SK-N-MC (cell line): ENCODE measurements around the gene CLDN10.

ENCODE experiments used
- DNase-seq: peaks from one replicate; pipeline ENCODE4 v3.0.0-alpha.2; 2011; ENCODE audit warnings: low read depth, low spot score
- H3K27ac ChIP-seq: fragments of 200-600 bp; sonication (generic); 2 replicates; pipeline ENCODE4 v1.5.1; 2016; ENCODE audit warnings: mixed run types
- H3K36me3 ChIP-seq: fragments of 200-600 bp; sonication (generic); 2 replicates; pipeline ENCODE4 v1.6.1; 2017; ENCODE audit warnings: antibody characterized with exemption, low read length, mixed read lengths; ENCODE audit not compliant: insufficient read depth
- H3K4me3 ChIP-seq: fragments of 200-600 bp; sonication (generic); 2 replicates; pipeline ENCODE4 v1.5.1; 2016
- H3K9ac ChIP-seq: fragments of 200-600 bp; sonication (generic); 2 replicates; pipeline ENCODE4 v1.8.0; 2017; ENCODE audit warnings: mixed run types, mixed read lengths; ENCODE audit not compliant: insufficient read length
- H3K9me3 ChIP-seq: fragments of 200-600 bp; sonication (generic); 2 replicates; pipeline ENCODE4 v1.6.1; 2017; ENCODE audit warnings: low read depth, mild to moderate bottlenecking, antibody characterized with exemption, low read length, moderate library complexity, mixed read lengths
- EZH2 ChIP-seq: fragments of 200-600 bp; sonication (generic); IDR thresholded peaks from one replicate; pipeline ENCODE4 v1.6.1; 2017; ENCODE audit warnings: antibody characterized with exemption
- FOXP2 ChIP-seq: optimal IDR thresholded peaks from 2 replicates; pipeline ENCODE3; 2011; ENCODE audit warnings: mild to moderate bottlenecking, moderate library complexity; ENCODE audit not compliant: insufficient read depth; ENCODE audit errors: extremely low read length, control extremely low read depth
- POLR2AphosphoS5 ChIP-seq: IDR thresholded peaks from 2 replicates; pipeline ENCODE4 v1.6.1; 2012; ENCODE audit warnings: mild to moderate bottlenecking, low read depth, low read length, borderline replicate concordance

Gene CLDN10

DNA sequence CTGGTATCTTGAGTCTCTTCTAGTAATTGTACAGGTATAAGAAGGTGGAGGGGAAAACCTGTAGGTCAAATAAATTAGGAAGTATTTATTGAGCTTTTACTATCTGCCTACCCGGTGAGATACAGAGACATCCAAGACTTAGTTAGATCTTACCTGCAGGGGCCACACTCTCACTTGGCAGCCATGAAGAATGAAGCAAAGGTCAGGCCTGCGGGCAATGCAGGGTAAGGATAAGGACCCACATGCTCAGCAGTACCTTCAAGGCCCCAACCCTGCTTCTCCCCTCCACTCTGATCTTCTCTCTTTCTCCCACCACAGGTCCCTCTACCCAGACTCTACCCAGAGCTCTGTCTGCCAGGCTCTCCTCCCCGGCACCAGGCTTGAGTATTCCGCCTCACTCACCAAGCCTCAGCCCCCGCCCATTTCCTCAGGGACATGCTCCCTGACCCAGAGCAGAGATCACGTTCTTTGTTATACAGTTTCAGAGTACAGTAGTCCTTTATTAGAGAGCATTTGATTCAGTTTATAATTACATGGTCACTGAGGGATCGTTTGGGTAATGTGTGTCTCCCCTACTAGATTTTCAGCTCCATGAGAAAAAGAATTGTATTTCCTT is 18.9 kb upstream of the CLDN10 start:
- no peak for DNase-seq
- TF ChIP-seq EZH2: no peak
- TF ChIP-seq POLR2AphosphoS5: no peak
- H3K36me3 ChIP-seq: no peaks in the 10 kb centered on the region
- H3K27ac ChIP-seq: no peak overlapping the region
- H3K9ac ChIP-seq: no peak overlapping the region
- H3K9me3 ChIP-seq: no peaks in the 10 kb centered on the region
- H3K4me3 ChIP-seq: no peak overlapping the region

DNA sequence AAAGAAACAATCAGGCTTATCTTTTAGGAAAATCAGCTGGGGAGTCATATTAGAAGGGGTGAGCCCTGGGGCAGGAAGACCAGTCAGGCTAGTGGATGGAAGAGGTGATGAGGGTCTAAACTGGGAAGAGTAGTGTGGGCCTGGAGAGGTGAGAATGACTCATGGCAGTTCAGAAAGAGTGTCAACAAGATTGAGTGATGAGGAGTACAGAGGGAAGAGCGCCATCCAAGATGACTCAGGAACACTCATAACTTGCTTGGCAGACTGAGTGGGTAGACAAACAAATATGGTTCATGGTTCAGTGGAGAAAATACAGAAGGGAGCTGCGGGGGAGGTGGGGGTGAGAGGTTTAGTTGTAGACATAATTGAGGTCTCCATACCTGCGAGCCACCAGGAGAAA is 17.3 kb upstream of the CLDN10 start:
- TF ChIP-seq FOXP2 (no peak), POLR2AphosphoS5 (no peak), EZH2 (no peak)
- Histone ChIP-seq H3K27ac (no peak overlapping the region), H3K36me3 (no peaks in the 10 kb centered on the region), H3K4me3 (no peak overlapping the region), H3K9me3 (no peaks in the 10 kb centered on the region), H3K9ac (no peak overlapping the region)
- no peak for DNase-seq

DNA sequence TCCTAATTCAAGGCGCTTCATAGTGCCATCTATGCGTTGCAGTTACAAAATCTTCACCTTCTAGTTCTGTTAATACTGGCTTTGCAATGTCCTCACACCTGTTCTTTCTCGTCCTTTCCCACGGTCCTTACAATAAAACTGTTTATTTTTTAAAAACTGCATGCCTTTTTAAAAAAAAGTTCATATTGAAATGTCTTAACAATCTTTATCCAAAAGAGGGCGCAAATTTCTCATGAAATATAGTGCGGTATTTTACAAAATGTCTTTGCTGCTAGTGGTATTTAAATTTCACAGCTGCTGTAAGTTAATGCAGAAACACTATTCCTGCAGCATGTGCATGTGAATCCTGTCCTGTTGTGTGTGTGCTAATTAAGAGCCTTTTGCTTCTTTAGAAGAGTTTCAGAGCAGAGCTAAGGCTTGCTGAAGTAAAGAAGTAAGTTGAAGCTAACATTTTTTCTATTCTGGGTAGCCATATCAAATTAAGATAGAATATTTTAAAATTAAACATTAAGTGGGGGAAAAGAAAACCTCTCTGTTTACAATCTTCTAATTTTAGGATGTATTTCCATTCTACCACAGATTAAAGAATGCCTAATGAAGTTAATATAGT is 15.8 kb upstream of the CLDN10 start:
- DNase-seq: peak; percentile 8

DNA sequence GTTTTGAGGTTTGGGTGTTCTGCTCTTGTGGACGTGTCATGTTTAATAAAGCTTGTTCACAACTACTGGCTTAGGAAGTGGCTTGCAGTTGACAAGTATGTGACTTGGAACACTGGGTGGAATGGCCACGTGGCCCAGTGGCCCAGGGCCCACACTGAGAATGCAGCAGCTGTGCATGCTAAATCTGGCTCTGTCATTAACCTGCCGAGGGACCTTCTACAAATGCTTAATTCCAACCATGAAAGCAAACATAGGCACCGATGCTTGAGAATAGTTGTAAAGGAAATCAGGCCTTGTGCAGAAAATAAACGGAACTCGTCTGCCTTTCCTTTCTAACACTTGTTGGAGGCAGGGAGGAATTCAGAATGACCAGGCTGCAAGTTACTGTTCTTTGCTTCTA is 11.6 kb upstream of the CLDN10 start:
- no peak overlapping the region for H3K4me3 ChIP-seq
- no peak for DNase-seq
- TF ChIP-seq FOXP2 (no peak), POLR2AphosphoS5 (no peak), EZH2 (no peak)
- H3K27ac ChIP-seq: no peak overlapping the region
- H3K36me3 ChIP-seq: no peaks in the 10 kb centered on the region
- no peaks in the 10 kb centered on the region for H3K9me3 ChIP-seq
- H3K9ac ChIP-seq: no peak overlapping the region

More for the DNA sequence above, 15.8 kb upstream of the CLDN10 start:
- Histone ChIP-seq H3K36me3 (no peaks in the 10 kb centered on the region), H3K9ac (no peak overlapping the region), H3K4me3 (no peak overlapping the region), H3K27ac (no peak overlapping the region), H3K9me3 (no peaks in the 10 kb centered on the region)
- TF ChIP-seq FOXP2: no peak
- no peak for TF ChIP-seq EZH2
- no peak for TF ChIP-seq POLR2AphosphoS5

DNA sequence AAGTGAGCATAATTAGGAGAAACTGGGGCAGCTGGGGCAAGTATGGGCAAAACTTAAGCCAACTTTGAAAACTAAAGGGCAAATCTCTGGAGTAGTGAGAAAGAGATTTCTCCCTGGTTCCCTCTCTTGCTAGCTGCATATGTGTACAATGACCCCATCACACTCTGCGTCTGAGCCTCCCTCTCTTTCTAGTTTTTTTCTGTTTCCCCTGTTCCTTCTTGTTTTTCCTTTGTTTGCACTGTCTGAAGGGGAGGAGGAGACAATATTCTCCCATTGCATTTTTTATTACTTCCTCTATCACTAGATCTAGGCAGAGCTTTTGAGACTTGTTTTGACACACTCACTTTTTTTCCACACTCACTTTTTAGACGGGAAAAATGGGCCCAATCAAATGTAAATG is 11.2 kb upstream of the CLDN10 start:
- Histone ChIP-seq H3K27ac (no peak overlapping the region), H3K9ac (no peak overlapping the region), H3K9me3 (no peaks in the 10 kb centered on the region), H3K36me3 (no peaks in the 10 kb centered on the region), H3K4me3 (no peak overlapping the region)
- DNase-seq: no peak
- no peak for TF ChIP-seq POLR2AphosphoS5
- no peak for TF ChIP-seq EZH2
- TF ChIP-seq FOXP2: no peak

DNA sequence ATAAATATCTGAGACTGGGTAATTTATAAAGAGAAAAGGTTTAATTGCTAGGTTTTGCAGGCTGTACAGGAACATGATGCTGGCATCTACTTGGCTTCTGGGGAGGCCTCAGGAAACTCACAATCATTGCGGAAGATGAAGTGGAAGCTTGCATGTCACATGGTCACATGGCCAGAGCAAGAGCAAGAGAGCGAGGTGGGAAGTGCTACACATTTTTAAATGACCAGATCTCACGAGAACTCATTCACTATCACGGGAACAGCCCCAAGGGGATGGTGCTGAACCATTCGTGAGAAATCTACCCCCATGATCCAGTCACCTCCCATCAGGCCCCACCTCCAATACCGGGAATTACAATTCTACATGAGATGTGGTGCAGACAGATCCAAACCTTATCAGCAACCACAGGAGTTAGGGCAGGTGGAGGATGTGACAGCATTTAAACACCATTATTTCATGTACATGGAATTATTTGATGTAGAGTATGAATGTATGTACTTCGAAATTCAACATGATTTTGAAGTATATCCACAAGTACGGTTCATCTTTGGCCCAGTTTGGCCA is 10.5 kb upstream of the CLDN10 start:
- no peak for DNase-seq
- no peak for TF ChIP-seq FOXP2
- no peak for TF ChIP-seq EZH2
- no peak for TF ChIP-seq POLR2AphosphoS5
- H3K4me3 ChIP-seq: no peak overlapping the region
- no peak overlapping the region for H3K27ac ChIP-seq
- no peaks in the 10 kb centered on the region for H3K36me3 ChIP-seq
- H3K9ac ChIP-seq: no peak overlapping the region
- H3K9me3 ChIP-seq: no peaks in the 10 kb centered on the region

DNA sequence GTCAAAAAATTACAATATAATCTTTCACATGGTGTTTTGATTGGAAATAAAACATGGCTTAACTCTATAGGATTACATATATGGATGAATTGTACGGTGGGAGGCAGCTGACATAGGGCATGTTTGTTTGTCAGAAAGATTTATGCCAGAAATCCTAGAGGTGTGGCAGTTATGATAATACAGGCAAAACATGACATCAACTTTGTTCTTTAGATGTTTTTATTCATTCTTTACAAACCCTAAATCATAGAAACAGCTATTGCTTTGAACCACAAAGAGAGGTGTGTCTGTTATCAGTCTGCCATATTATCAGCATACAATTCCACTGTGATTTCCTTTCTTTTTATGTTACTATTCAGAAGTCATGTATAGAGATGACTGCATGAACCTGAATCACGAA is 8.2 kb upstream of the CLDN10 start:
- DNase-seq: no peak
- no peaks in the 10 kb centered on the region for H3K36me3 ChIP-seq
- no peak overlapping the region for H3K9ac ChIP-seq
- no peak overlapping the region for H3K27ac ChIP-seq
- H3K9me3 ChIP-seq: no peaks in the 10 kb centered on the region
- TF ChIP-seq FOXP2: no peak
- no peak for TF ChIP-seq EZH2
- no peak for TF ChIP-seq POLR2AphosphoS5
- H3K4me3 ChIP-seq: no peak overlapping the region

DNA sequence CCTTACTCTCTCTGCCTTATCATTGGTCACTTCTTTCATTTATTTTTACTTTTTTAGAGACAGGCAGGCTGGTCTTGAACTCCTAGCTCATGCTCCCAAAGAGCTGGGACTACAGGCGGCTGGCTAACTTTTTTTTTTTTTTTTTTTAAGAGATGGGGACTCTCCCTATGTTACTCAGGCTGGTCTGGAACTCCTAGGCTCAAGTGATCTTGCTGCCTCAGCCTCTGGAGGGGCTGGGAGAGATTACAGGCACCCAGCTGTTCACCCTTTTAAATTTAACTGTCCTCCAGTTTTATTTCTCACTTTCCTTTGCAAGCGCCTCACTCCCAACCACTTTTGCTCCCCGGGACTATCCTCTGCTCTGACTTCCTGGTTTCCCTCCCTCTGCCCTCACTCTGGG is 5.6 kb upstream of the CLDN10 start:
- no peak overlapping the region for H3K9ac ChIP-seq
- H3K4me3 ChIP-seq: no peak overlapping the region

More for the DNA sequence above, 5.6 kb upstream of the CLDN10 start:
- no peak for DNase-seq
- no peaks in the 10 kb centered on the region for H3K36me3 ChIP-seq
- no peaks in the 10 kb centered on the region for H3K9me3 ChIP-seq
- no peak overlapping the region for H3K27ac ChIP-seq
- TF ChIP-seq EZH2 (no peak), FOXP2 (no peak), POLR2AphosphoS5 (no peak)
